VCaP (cell line): ENCODE measurements around the gene NUS1.
"Not testable (repeated sequence)": the region's sequence is repeated elsewhere in the genome, so short reads cannot be mapped to it uniquely, and the experiment has no call there.

ENCODE experiments used
- H3K27ac ChIP-seq: fragments of 450-650 bp; 2 replicates; pipeline ENCODE4 v1.5.1; 2017
- TF ChIP-seq, protein P1 (sequence below): fragments of 450-650 bp; conservative IDR thresholded peaks from 2 replicates; pipeline ENCODE4 v1.5.1; 2017; ENCODE audit warnings: mild to moderate bottlenecking, moderate library complexity

Gene NUS1

DNA sequence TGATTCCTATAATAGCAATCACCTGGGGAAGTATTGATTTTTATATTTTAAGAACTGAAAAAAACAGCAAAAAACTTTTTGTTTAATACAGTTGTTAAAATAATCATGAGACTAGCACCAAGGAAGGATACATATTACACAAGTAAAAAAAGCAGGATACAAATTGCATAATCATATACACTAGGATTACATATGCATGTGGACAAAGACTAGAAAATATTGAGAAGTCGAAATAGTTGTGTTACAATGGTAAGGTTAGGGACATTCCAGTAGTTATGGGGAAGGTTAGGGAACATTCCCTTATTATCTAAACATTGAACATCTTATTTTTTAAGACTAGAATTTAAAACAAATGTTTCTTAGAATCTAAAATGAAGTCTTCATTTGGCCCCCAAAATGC lies 9.5 kb downstream of the NUS1 start:
- TF ChIP-seq, protein P1, sequence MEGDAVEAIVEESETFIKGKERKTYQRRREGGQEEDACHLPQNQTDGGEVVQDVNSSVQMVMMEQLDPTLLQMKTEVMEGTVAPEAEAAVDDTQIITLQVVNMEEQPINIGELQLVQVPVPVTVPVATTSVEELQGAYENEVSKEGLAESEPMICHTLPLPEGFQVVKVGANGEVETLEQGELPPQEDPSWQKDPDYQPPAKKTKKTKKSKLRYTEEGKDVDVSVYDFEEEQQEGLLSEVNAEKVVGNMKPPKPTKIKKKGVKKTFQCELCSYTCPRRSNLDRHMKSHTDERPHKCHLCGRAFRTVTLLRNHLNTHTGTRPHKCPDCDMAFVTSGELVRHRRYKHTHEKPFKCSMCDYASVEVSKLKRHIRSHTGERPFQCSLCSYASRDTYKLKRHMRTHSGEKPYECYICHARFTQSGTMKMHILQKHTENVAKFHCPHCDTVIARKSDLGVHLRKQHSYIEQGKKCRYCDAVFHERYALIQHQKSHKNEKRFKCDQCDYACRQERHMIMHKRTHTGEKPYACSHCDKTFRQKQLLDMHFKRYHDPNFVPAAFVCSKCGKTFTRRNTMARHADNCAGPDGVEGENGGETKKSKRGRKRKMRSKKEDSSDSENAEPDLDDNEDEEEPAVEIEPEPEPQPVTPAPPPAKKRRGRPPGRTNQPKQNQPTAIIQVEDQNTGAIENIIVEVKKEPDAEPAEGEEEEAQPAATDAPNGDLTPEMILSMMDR = no peak
- H3K27ac ChIP-seq = no peak overlapping the region

DNA sequence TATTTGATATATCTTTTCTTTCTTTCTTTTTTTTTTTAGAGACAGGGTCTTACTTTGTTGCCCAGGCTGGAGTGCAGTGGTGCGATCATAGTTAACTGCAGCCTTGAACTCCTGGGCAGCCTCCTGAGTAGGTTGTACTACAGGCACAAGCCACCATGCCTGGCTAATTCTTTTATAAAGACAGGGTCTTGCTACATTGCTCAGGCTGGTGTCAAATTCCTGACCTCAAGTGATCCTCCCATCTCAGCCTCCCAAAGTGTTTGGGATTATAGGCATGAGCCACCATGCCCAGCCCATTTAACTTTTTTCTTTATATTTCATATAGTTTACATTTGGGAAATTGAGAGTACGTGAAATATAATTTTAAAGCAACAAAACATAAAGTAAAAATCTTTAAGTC lies 10.1 kb downstream of the NUS1 start:
- TF ChIP-seq, protein P1 = no peak
- no peak overlapping the region for H3K27ac ChIP-seq

DNA sequence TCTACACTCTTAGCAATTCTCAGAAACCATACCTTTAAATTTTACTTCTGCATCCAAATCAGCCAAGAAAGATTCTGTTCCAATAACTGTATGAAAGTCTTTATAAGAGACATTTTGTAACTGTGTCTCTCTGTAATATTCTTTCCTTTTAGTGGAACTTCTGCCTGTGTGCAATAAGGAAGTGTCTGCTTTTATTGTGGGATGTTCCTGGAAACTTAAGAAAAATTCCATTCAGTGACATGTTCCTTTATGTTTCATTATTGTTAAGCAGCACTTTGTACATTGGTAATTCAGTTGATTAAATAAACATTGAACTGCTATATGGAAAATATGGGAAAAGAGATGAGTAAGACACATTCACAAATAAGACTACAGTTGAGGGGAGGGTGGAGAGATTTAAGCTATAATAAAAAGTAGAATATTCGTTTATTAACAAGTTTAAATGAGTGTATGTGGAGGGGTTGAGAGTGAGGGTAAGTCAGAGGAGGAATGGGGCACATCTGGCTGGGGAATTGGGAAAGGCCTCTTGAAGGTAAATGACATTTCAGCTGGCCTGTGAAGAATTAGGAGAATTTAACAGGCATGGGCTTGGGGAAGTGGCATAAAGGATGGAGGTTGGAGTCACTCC lies 11.9 kb downstream of the NUS1 start:
- H3K27ac ChIP-seq = no peak overlapping the region
- TF ChIP-seq, protein P1 = no peak

DNA sequence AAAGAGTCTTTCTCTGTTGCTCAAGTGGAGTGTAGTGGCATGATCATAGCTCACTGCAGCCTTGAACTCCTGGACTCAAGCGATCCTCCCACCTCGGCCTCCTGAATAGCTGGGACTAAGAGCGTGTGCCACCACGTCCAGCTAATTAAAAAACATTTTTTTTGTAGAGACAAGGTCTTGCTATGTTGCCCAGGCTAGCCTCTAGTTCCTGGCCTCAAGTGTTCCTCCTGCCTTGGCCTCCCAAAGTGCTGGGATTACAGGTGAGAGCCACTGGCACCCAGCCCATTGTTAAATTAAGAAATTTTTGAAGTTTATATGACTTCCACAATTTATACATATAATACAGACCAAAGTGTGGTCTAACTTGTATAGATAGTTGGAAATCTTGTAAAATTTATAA lies 14.3 kb downstream of the NUS1 start:
- not testable (repeated sequence) for H3K27ac ChIP-seq

DNA sequence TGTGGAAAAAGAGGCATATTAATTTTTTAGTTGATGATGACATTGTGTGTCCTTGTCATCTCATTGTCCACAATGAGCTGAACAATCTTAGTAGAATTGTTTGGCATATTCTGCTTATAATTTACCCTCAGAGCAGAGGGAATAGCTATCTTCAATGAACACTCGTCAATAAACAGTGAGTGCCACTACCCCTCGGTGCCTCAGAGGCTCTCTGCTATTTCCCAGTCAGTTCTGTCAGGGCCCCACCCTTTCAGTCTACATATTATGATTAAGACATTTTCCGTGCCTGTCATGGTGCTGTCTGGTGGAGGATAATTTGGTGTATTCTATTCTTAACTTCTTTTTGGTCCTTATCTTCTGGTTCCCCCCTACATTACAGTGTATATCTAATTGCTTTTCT lies 31.2 kb downstream of the NUS1 start:
- H3K27ac ChIP-seq = no peak overlapping the region
- TF ChIP-seq, protein P1 = no peak

DNA sequence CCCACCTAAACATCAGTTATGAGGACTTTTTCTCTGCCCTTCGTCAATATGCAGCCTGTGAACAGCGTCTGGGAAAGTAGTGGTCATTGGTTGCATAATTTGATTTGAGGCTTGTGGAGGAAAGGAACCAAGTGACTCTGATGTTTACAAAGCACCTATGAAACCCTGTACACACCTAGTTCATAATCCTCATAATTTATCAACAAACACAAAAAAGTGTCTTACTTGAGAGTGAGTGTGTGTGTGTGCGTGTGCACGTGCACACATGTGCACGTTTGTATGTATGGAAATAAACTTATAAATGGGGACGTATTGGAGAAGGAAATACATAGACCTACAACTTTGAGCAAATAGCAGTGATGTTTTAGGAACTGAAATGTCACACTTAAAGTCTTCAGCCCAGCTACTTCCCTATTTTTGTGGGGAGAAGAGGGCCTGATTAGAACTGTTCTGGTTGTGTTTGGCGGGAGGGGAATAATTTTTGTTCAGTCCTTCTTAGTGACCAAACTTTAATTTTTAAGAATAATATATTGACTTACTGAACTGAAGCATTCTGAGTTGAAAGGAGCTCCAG lies 31.8 kb downstream of the NUS1 start:
- not testable (repeated sequence) for H3K27ac ChIP-seq

DNA sequence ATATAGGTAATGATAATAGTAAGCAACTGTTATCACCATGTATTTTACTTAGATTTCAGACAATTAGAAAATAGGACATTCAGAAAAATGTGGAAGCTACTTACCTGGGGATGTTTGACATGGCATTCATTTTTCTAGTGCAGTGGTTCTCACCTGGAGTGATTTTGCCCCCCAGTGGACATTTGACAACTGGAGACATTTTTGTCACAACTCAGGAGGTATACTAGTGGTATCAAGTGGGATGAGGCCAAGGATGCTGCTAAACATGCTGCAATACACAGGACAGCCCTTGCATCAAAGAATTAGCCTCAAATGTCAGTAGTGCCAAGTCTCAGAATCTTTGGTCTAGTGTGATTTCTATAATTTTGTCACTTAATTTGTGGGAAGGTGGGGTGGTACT lies 36.1 kb downstream of the NUS1 start:
- TF ChIP-seq, protein P1 = no peak
- no peak overlapping the region for H3K27ac ChIP-seq

DNA sequence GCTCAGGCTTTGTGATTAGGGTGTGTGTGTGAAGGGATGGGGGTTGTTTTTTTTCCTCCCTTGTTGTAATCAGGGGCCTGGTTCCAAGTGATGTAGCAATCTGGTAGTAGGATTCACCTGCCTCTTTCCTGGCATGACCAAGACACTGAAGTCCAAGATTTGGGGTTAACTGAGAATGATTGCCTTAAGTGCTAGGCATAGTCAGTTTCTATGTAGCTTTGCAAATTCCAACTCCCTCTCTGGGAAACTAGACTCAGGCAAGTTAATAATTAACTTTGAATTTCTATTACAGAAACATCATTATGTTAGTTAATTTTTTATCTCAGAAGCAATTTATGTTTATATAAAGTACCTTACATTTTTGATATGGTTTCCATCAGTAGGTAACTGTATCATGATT lies 43.6 kb downstream of the NUS1 start:
- H3K27ac ChIP-seq = no peak overlapping the region
- TF ChIP-seq, protein P1 = no peak

DNA sequence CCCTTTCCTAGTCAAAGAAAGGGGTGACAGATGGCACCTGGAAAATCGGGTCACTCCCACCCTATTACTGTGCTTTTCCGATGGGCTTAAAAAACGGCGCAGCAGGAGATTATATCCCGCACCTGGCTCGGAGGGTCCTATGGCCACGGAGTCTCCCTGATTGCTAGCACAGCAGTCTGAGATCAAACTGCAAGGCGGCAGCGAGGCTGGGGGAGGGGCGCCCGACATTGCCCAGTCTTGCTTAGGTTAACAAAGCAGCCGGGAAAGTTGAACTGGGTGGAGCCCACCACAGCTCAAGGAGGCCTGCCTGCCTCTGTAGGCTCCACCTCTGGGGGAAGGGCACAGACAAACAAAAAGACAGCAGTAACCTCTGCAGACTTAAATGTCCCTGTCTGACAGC lies 46.3 kb downstream of the NUS1 start:
- H3K27ac ChIP-seq = not testable (repeated sequence)
